ENCODE measurements around the gene SACS.
"Not testable (repeated sequence)": the region's sequence is repeated elsewhere in the genome, so short reads cannot be mapped to it uniquely, and the experiment has no call there.

Gene SACS

GRCh38 chr13:23450340-23451046, 17.0 kb upstream of the SACS start:
- Histone ChIP-seq H3K4me1 (ENCODE audit: control insufficient read depth, insufficient read depth, low read length) (peaks cover 9% of the 10 kb centered on the region), H3K9me3 (ENCODE audit: control insufficient read depth, low read length) (no peaks in the 10 kb centered on the region), H3K9ac (ENCODE audit: low read length) (no peak overlapping the region), H3K36me3 (ENCODE audit: control insufficient read depth, insufficient read depth, low read length, severe bottlenecking) (no peaks in the 10 kb centered on the region), H3K27me3 (replicated peaks; ENCODE audit: control insufficient read depth, insufficient read depth, low read length) (no peaks in the 10 kb centered on the region), H3K4me3 (ENCODE audit: low read length) (no peak overlapping the region)
- no peak for DNase-seq (ENCODE audit: low read depth)

- H3K27me3 ChIP-seq (replicated peaks; ENCODE audit: control insufficient read depth, insufficient read depth, low read length) = no peaks in the 10 kb centered on the region
- H3K9me3 ChIP-seq (ENCODE audit: control insufficient read depth, low read length) = no peaks in the 10 kb centered on the region
- no peak for DNase-seq (ENCODE audit: low read depth)
- H3K36me3 ChIP-seq (ENCODE audit: control insufficient read depth, insufficient read depth, low read length, severe bottlenecking) = no peaks in the 10 kb centered on the region
- no peak overlapping the region for H3K4me3 ChIP-seq (ENCODE audit: low read length)
- peaks cover 9% of the 10 kb centered on the region for H3K4me1 ChIP-seq (ENCODE audit: control insufficient read depth, insufficient read depth, low read length)
- H3K9ac ChIP-seq (ENCODE audit: low read length) = no peak overlapping the region
These were observed 16.1 kb upstream of the SACS start for GRCh38 chr13:23449398-23450162.

- Histone ChIP-seq H3K4me1 (ENCODE audit: control insufficient read depth, insufficient read depth, low read length) (peaks cover 9% of the 10 kb centered on the region), H3K4me3 (ENCODE audit: low read length) (no peak overlapping the region), H3K36me3 (ENCODE audit: control insufficient read depth, insufficient read depth, low read length, severe bottlenecking) (no peaks in the 10 kb centered on the region), H3K9me3 (ENCODE audit: control insufficient read depth, low read length) (no peaks in the 10 kb centered on the region), H3K9ac (ENCODE audit: low read length) (no peak overlapping the region), H3K27me3 (replicated peaks; ENCODE audit: control insufficient read depth, insufficient read depth, low read length) (no peaks in the 10 kb centered on the region)
- DNase-seq (ENCODE audit: low read depth) = peak; percentile 48
These were observed 14.4 kb upstream of the SACS start for GRCh38 chr13:23447927-23448326.

- no peaks in the 10 kb centered on the region for H3K36me3 ChIP-seq (ENCODE audit: control insufficient read depth, insufficient read depth, low read length, severe bottlenecking)
- H3K27me3 ChIP-seq (replicated peaks; ENCODE audit: control insufficient read depth, insufficient read depth, low read length) = no peaks in the 10 kb centered on the region
- no peaks in the 10 kb centered on the region for H3K9me3 ChIP-seq (ENCODE audit: control insufficient read depth, low read length)
- H3K4me1 ChIP-seq (ENCODE audit: control insufficient read depth, insufficient read depth, low read length) = peaks cover 9% of the 10 kb centered on the region
- H3K4me3 ChIP-seq (ENCODE audit: low read length) = no peak overlapping the region
- no peak overlapping the region for H3K9ac ChIP-seq (ENCODE audit: low read length)
- no peak for DNase-seq (ENCODE audit: low read depth)
These were observed 12.3 kb upstream of the SACS start for GRCh38 chr13:23445794-23446193.

DNA sequence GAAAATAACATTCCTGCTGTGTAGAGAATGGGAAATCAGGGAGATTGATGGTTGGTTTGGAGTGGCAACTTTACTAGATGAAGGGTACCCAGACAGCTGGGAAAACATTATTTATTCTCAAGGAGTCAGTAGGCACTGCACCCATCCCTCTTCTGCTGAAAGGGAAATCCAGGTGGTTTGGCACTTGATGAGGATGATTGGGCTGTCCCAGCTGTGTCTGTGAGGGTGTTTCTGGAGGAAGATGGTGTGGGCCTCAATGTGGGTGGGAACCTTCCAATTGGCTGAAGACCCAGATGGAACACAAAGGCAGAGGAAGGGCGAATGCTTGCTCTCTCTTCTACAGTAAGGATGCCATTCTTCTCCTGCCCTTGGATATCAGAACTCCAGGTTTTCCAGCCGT, 10.4 kb upstream of the SACS start:
- Histone ChIP-seq H3K4me1 (ENCODE audit: control insufficient read depth, insufficient read depth, low read length) (peaks cover 9% of the 10 kb centered on the region), H3K4me3 (ENCODE audit: low read length) (no peak overlapping the region), H3K9ac (ENCODE audit: low read length) (no peak overlapping the region), H3K9me3 (ENCODE audit: control insufficient read depth, low read length) (no peaks in the 10 kb centered on the region), H3K36me3 (ENCODE audit: control insufficient read depth, insufficient read depth, low read length, severe bottlenecking) (no peaks in the 10 kb centered on the region), H3K27me3 (replicated peaks; ENCODE audit: control insufficient read depth, insufficient read depth, low read length) (no peaks in the 10 kb centered on the region)
- DNase-seq (ENCODE audit: low read depth) = no peak

DNA sequence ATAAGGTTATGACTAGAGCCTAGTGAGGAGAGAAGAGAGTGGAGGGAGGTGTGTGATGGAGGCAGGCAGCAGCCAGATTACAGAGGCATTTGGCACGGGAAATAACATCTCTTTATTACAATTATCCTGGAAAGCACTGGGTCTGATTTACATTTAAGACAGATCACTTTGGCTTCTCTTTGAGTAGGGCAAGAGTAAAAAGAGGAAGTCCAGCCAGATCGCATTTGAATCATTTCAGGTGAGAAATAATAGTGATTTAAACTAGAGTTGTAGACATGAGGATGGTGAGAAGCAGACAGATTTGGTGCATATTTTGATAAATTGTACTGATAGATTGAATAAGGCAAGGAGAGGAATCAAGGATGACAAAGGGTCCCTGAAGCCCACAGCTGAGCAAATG, 9.6 kb upstream of the SACS start:
- Histone ChIP-seq H3K36me3 (ENCODE audit: control insufficient read depth, insufficient read depth, low read length, severe bottlenecking) (no peaks in the 10 kb centered on the region), H3K27me3 (replicated peaks; ENCODE audit: control insufficient read depth, insufficient read depth, low read length) (no peaks in the 10 kb centered on the region), H3K9ac (ENCODE audit: low read length) (no peak overlapping the region), H3K9me3 (ENCODE audit: control insufficient read depth, low read length) (no peaks in the 10 kb centered on the region), H3K4me1 (ENCODE audit: control insufficient read depth, insufficient read depth, low read length) (peaks cover 6% of the 10 kb centered on the region), H3K4me3 (ENCODE audit: low read length) (no peak overlapping the region)
- DNase-seq (ENCODE audit: low read depth) = no peak

- no peaks in the 10 kb centered on the region for H3K9me3 ChIP-seq (ENCODE audit: control insufficient read depth, low read length)
- no peak for DNase-seq (ENCODE audit: low read depth)
- no peaks in the 10 kb centered on the region for H3K27me3 ChIP-seq (replicated peaks; ENCODE audit: control insufficient read depth, insufficient read depth, low read length)
- H3K4me1 ChIP-seq (ENCODE audit: control insufficient read depth, insufficient read depth, low read length) = no peaks in the 10 kb centered on the region
- no peak overlapping the region for H3K4me3 ChIP-seq (ENCODE audit: low read length)
- no peaks in the 10 kb centered on the region for H3K36me3 ChIP-seq (ENCODE audit: control insufficient read depth, insufficient read depth, low read length, severe bottlenecking)
- no peak overlapping the region for H3K9ac ChIP-seq (ENCODE audit: low read length)
These were observed 7.5 kb upstream of the SACS start for GRCh38 chr13:23440821-23441618.

GRCh38 chr13:23440324-23440723, 6.8 kb upstream of the SACS start:
- H3K9ac ChIP-seq (ENCODE audit: low read length); H3K4me3 ChIP-seq (ENCODE audit: low read length); H3K9me3 ChIP-seq (ENCODE audit: control insufficient read depth, low read length); DNase-seq (ENCODE audit: low read depth); H3K27me3 ChIP-seq (replicated peaks; ENCODE audit: control insufficient read depth, insufficient read depth, low read length); H3K4me1 ChIP-seq (ENCODE audit: control insufficient read depth, insufficient read depth, low read length); H3K36me3 ChIP-seq (ENCODE audit: control insufficient read depth, insufficient read depth, low read length, severe bottlenecking): not testable (repeated sequence)

- Histone ChIP-seq H3K36me3 (ENCODE audit: control insufficient read depth, insufficient read depth, low read length, severe bottlenecking) (no peaks in the 10 kb centered on the region), H3K4me3 (ENCODE audit: low read length) (no peak overlapping the region), H3K9ac (ENCODE audit: low read length) (no peak overlapping the region), H3K27me3 (replicated peaks; ENCODE audit: control insufficient read depth, insufficient read depth, low read length) (no peaks in the 10 kb centered on the region), H3K9me3 (ENCODE audit: control insufficient read depth, low read length) (no peaks in the 10 kb centered on the region), H3K4me1 (ENCODE audit: control insufficient read depth, insufficient read depth, low read length) (peaks cover under 1% of the 10 kb centered on the region)
- no peak for DNase-seq (ENCODE audit: low read depth)
These were observed 4.4 kb upstream of the SACS start for GRCh38 chr13:23437916-23438315.

DNA sequence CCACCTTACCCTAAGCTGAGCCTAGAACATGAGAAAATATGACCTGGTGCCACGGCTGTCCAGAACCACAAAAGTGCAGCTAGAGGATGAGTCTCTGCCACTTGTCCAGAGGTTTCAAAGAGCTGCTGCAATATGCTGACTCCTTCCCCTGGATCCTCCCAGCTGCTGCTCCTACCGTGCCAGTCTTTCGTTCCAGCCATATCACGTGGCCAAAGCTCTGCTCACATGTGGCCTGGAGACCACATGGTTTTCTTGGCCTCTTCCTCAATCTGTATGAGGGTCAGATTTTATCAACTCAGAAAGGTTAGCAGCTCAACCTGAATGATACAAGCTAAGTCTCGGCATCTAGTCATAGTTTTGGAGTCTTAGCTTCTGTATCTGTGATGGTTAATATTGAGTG, 3.2 kb upstream of the SACS start:
- DNase-seq (ENCODE audit: low read depth) = no peak
- Histone ChIP-seq H3K27me3 (replicated peaks; ENCODE audit: control insufficient read depth, insufficient read depth, low read length) (no peaks in the 10 kb centered on the region), H3K4me1 (ENCODE audit: control insufficient read depth, insufficient read depth, low read length) (peaks cover 2% of the 10 kb centered on the region), H3K36me3 (ENCODE audit: control insufficient read depth, insufficient read depth, low read length, severe bottlenecking) (no peaks in the 10 kb centered on the region), H3K9ac (ENCODE audit: low read length) (no peak overlapping the region), H3K9me3 (ENCODE audit: control insufficient read depth, low read length) (no peaks in the 10 kb centered on the region), H3K4me3 (ENCODE audit: low read length) (no peak overlapping the region)

- H3K4me3 ChIP-seq (ENCODE audit: low read length) = no peak overlapping the region
- no peak overlapping the region for H3K9ac ChIP-seq (ENCODE audit: low read length)
- no peaks in the 10 kb centered on the region for H3K9me3 ChIP-seq (ENCODE audit: control insufficient read depth, low read length)
- no peak for DNase-seq (ENCODE audit: low read depth)
- no peaks in the 10 kb centered on the region for H3K36me3 ChIP-seq (ENCODE audit: control insufficient read depth, insufficient read depth, low read length, severe bottlenecking)
- H3K27me3 ChIP-seq (replicated peaks; ENCODE audit: control insufficient read depth, insufficient read depth, low read length) = no peaks in the 10 kb centered on the region
- H3K4me1 ChIP-seq (ENCODE audit: control insufficient read depth, insufficient read depth, low read length) = peaks cover 2% of the 10 kb centered on the region
These were observed 989 bp upstream of the SACS start for GRCh38 chr13:23434491-23434890.
